MM.1S (cell line): Measurements from ENCODE around the gene WNT8B.

ENCODE experiments used
- EZH2 ChIP-seq: fragments of 300-600 bp; sonication (generic); optimal IDR thresholded peaks from 2 replicates; pipeline ENCODE3; 2017; ENCODE audit warnings: low read depth, mild to moderate bottlenecking, antibody characterized with exemption, low read length, mixed read lengths
- TF ChIP-seq, protein P1 (sequence below): fragments of 300-600 bp; sonication (generic); IDR thresholded peaks from 2 replicates; pipeline ENCODE4 v1.5.1; 2016; ENCODE audit warnings: antibody characterized with exemption, low read length, mixed read lengths

DNA sequence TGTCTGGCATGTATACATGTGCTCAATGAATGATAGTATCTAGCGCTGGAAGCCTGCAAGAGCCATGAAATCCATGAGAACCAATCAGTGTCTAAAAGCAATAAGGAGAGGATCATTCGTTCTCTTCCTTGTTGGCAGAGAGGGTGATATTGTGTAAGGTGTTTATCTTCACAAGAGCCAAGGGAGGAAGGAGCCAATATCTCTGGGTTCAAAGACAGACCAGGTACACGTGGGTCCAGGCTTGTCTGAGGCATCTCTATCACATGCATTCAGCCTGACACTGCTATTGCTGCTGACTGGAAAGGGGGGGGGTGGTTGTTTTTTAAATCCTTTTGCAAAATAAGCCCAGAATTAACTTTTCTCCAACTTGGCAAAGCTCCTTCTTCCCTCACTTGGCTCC is 52.8 kb downstream of the WNT8B start:
- TF ChIP-seq, protein P1, sequence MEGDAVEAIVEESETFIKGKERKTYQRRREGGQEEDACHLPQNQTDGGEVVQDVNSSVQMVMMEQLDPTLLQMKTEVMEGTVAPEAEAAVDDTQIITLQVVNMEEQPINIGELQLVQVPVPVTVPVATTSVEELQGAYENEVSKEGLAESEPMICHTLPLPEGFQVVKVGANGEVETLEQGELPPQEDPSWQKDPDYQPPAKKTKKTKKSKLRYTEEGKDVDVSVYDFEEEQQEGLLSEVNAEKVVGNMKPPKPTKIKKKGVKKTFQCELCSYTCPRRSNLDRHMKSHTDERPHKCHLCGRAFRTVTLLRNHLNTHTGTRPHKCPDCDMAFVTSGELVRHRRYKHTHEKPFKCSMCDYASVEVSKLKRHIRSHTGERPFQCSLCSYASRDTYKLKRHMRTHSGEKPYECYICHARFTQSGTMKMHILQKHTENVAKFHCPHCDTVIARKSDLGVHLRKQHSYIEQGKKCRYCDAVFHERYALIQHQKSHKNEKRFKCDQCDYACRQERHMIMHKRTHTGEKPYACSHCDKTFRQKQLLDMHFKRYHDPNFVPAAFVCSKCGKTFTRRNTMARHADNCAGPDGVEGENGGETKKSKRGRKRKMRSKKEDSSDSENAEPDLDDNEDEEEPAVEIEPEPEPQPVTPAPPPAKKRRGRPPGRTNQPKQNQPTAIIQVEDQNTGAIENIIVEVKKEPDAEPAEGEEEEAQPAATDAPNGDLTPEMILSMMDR = no peak
- no peak for TF ChIP-seq EZH2
